ENCODE measurements around the gene NRIP2. TPM values are rescaled to one million over a fixed set of nuclear protein-coding genes. Genes with fewer than 3 reads are reported as not detected.

NRIP2 gene
- total RNA-seq, 3 donors from 2014 or later (not counting 1 experiment from before 2014, with no cell fraction given) = not detected

DNA sequence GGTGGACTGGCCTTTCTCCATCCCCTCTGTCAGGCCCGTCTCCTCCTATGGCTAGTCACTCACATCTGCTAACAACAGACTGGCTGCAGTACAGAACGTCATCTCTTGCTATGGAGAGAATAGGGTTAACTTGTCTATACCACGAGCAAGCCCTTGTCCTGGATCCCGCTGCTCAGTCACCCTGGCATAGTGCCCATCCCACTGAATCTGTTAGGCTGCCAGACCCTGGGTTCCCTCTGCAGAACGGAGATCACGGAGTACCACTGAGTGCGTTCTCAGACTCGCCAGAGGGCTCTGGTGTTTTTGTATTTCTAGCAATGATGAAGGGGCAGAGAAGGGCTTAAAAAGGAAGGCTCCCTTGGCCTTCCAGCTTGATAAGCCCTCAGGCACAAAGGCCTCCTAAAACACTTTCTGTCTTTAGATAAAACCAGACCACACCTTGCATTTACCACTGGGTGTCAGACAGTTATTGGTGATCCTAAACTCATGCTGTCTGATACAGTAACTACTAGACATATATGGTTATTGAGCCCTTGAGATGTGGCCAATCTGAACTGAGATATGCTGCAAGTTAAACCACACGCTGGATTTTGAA, 6.3 kb upstream of the NRIP2 start:
- intact Hi-C loops (cut with micrococcal nuclease) = no loop called here
- no peak overlapping the region for H3K27ac ChIP-seq (ENCODE audit: low read length)
- Mint-ChIP-seq H3K27me3 (ENCODE audit: low read depth in 2 of 2) (no peaks in the 10 kb centered on the region), H3K4me3 (no peak overlapping the region), H3K27ac (no peak overlapping the region), H3K9me3 (no peaks in the 10 kb centered on the region), H3K36me3 (peaks cover 8% of the 10 kb centered on the region), H3K4me1 (no peaks in the 10 kb centered on the region)
- H3K4me3 ChIP-seq (ENCODE audit: low read length) = no peak overlapping the region
- no peaks in the 10 kb centered on the region for H3K4me1 ChIP-seq (ENCODE audit: control insufficient read depth, insufficient read depth, low read length)
- H3K9me3 ChIP-seq (ENCODE audit: control insufficient read depth, insufficient read depth, low read length) = no peaks in the 10 kb centered on the region
- DNase-seq = no peak
- no peak for ATAC-seq
- H3K36me3 ChIP-seq (ENCODE audit: control insufficient read depth, insufficient read depth, low read length) = peaks cover 12% of the 10 kb centered on the region
- no peaks in the 10 kb centered on the region for H3K27me3 ChIP-seq (ENCODE audit: control insufficient read depth, insufficient read depth, low read length)
- WGBS (ENCODE audit: insufficient coverage) = 88% methylated on average over 9 of the region's 9 CpGs
- TF ChIP-seq CTCF (IDR thresholded peaks at IDR 0.05) = no peak

DNA sequence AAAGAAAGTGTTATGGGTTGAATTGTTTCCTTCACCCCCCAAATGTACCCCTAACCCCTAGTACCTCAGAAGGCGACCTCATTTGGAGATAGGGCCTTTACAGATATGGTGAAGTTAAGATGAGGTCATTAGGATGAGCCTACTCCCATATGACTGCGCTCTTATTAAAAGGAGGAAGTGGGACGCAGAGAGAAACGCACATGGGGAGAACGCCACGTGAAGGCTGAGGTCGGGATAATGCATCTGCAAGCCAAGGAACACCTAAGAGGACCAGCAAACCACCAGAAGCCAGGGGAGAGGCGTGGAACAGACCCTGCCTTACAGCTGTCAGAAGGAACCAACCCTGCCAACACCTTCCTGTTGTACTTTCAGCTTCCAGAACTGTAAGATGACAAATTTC, 1.7 kb upstream of the NRIP2 start:
- no peak overlapping the region for H3K27ac ChIP-seq (ENCODE audit: low read length)
- H3K4me3 Mint-ChIP-seq = no peak overlapping the region
- H3K27me3 Mint-ChIP-seq (ENCODE audit: low read depth in 2 of 2) = peaks cover 0 to 2% of the 10 kb centered on the region in 2 donors
- intact Hi-C loops (cut with micrococcal nuclease) = no loop called here
- H3K4me3 ChIP-seq (ENCODE audit: low read length) = no peak overlapping the region
- H3K9me3 Mint-ChIP-seq = no peaks in the 10 kb centered on the region
- H3K4me1 ChIP-seq (ENCODE audit: control insufficient read depth, insufficient read depth, low read length) = no peaks in the 10 kb centered on the region
- H3K4me1 Mint-ChIP-seq = peaks cover 6 to 12% of the 10 kb centered on the region in 2 donors
- H3K27me3 ChIP-seq (ENCODE audit: control insufficient read depth, insufficient read depth, low read length) = no peaks in the 10 kb centered on the region
- ATAC-seq = no peak
- WGBS (ENCODE audit: insufficient coverage) = 79% methylated on average over 7 of the region's 8 CpGs
- no peak overlapping the region for H3K27ac Mint-ChIP-seq
- H3K36me3 ChIP-seq (ENCODE audit: control insufficient read depth, insufficient read depth, low read length) = peaks cover 10% of the 10 kb centered on the region
- peaks cover 8% of the 10 kb centered on the region for H3K36me3 Mint-ChIP-seq
- DNase-seq = no peak
- no peak for TF ChIP-seq CTCF (IDR thresholded peaks at IDR 0.05)
- no peaks in the 10 kb centered on the region for H3K9me3 ChIP-seq (ENCODE audit: control insufficient read depth, insufficient read depth, low read length)

DNA sequence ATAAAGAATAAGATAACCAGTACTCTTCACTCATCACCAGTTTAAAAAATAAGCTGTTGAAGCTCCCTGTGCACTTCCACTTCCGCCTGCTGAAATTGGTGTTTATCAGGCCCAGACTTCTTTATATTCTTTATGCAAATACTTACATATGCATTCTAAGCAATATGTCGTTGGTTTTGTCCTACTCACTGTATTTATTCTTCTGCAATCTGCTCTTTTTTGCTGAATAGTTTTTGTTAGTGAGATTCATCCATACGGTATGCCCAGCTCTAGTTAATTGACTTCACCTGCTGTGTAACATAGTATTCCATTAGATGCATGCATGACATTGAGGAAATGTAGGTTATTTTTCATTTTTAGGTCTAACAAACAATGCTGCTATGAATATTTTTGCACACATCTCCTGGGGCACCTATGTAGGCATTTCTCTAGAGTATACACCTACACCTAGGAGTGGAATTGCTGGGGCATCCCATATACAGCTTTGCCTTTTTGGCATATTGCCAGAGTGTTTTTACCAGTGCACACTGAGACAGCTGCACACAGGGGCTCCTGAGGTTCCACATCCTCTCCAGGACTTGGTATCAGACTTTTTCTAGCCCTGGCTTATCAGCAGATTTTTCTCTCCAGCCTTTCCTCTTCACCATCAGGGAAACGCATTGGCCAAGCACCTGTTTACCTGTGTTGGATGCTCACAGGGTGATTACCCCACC, 1.0 kb upstream of the NRIP2 start:
- WGBS (ENCODE audit: insufficient coverage) = 95% methylated on average over 4 of the region's 4 CpGs
- Mint-ChIP-seq H3K27me3 (ENCODE audit: low read depth in 2 of 2) (peaks cover 0 to 2% of the 10 kb centered on the region in 2 donors), H3K9me3 (no peaks in the 10 kb centered on the region), H3K4me3 (no peak overlapping the region), H3K27ac (peak overlapping the region in 1 of 2 donors; percentile 20), H3K4me1 (peaks cover 6 to 12% of the 10 kb centered on the region in 2 donors), H3K36me3 (peaks cover 8% of the 10 kb centered on the region)
- Histone ChIP-seq H3K4me1 (ENCODE audit: control insufficient read depth, insufficient read depth, low read length) (no peaks in the 10 kb centered on the region), H3K4me3 (ENCODE audit: low read length) (no peak overlapping the region), H3K36me3 (ENCODE audit: control insufficient read depth, insufficient read depth, low read length) (peaks cover 10% of the 10 kb centered on the region), H3K27me3 (ENCODE audit: control insufficient read depth, insufficient read depth, low read length) (no peaks in the 10 kb centered on the region), H3K27ac (ENCODE audit: low read length) (no peak overlapping the region), H3K9me3 (ENCODE audit: control insufficient read depth, insufficient read depth, low read length) (no peaks in the 10 kb centered on the region)
- DNase-seq (no peak), ATAC-seq (no peak)
- intact Hi-C loops (cut with micrococcal nuclease) = no loop called here
- no peak for TF ChIP-seq CTCF (IDR thresholded peaks at IDR 0.05)

All from natural killer cell (primary cell).